ENCODE data around the gene FKBP10. TPM values are rescaled to one million over a fixed set of nuclear protein-coding genes. Genes with fewer than 3 reads are reported as not detected.
A peak's percentile ranks its signal among the peaks of the same experiment; 100 is the strongest.

The FKBP10 gene
- total RNA-seq, 1 experiment from 2014 or later, result 112 TPM

- POLR2A ChIA-PET, result no interaction called here
- TF ChIP-seq, protein P1, sequence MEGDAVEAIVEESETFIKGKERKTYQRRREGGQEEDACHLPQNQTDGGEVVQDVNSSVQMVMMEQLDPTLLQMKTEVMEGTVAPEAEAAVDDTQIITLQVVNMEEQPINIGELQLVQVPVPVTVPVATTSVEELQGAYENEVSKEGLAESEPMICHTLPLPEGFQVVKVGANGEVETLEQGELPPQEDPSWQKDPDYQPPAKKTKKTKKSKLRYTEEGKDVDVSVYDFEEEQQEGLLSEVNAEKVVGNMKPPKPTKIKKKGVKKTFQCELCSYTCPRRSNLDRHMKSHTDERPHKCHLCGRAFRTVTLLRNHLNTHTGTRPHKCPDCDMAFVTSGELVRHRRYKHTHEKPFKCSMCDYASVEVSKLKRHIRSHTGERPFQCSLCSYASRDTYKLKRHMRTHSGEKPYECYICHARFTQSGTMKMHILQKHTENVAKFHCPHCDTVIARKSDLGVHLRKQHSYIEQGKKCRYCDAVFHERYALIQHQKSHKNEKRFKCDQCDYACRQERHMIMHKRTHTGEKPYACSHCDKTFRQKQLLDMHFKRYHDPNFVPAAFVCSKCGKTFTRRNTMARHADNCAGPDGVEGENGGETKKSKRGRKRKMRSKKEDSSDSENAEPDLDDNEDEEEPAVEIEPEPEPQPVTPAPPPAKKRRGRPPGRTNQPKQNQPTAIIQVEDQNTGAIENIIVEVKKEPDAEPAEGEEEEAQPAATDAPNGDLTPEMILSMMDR (IDR thresholded peaks at IDR 0.05; ENCODE audit: insufficient read depth in 1 of 2, low read depth in 1 of 2, low read length in 1 of 2, severe bottlenecking in 1 of 2, unreplicated experiment in 1 of 2), result no peak
- DNase-seq, result no peak
- H3K27me3 Mint-ChIP-seq (ENCODE audit: insufficient read depth, unreplicated experiment), result no peaks in the 10 kb centered on the region
- peak overlapping the region; percentile 67 for H3K27ac Mint-ChIP-seq (ENCODE audit: unreplicated experiment)
- H3K4me1 Mint-ChIP-seq (ENCODE audit: low read depth, unreplicated experiment), result no peaks in the 10 kb centered on the region
- Histone ChIP-seq H3K4me1 (no peaks in the 10 kb centered on the region), H3K9me3 (no peaks in the 10 kb centered on the region), H3K4me3 (ENCODE audit: low read depth, low read length) (no peak overlapping the region), H3K36me3 (ENCODE audit: control insufficient read depth, insufficient read depth, low read length) (peaks cover 1% of the 10 kb centered on the region), H3K27me3 (replicated peaks; ENCODE audit: control insufficient read depth, insufficient read depth, low read length) (no peaks in the 10 kb centered on the region)
- H3K36me3 Mint-ChIP-seq (ENCODE audit: insufficient read depth, unreplicated experiment), result peaks cover 61% of the 10 kb centered on the region
- intact Hi-C loops (cut with micrococcal nuclease; ENCODE audit: unreplicated experiment), result no loop called here
- CTCF ChIA-PET, result no interaction called here
- no peak overlapping the region for H3K4me3 Mint-ChIP-seq (ENCODE audit: unreplicated experiment)
- BruUV-seq (replicated peaks), result no TSS peak
- no peaks in the 10 kb centered on the region for H3K9me3 Mint-ChIP-seq (ENCODE audit: unreplicated experiment)
Observed at GRCh38 chr17:41821776-41822175, 9.0 kb downstream of the FKBP10 start.

DNA sequence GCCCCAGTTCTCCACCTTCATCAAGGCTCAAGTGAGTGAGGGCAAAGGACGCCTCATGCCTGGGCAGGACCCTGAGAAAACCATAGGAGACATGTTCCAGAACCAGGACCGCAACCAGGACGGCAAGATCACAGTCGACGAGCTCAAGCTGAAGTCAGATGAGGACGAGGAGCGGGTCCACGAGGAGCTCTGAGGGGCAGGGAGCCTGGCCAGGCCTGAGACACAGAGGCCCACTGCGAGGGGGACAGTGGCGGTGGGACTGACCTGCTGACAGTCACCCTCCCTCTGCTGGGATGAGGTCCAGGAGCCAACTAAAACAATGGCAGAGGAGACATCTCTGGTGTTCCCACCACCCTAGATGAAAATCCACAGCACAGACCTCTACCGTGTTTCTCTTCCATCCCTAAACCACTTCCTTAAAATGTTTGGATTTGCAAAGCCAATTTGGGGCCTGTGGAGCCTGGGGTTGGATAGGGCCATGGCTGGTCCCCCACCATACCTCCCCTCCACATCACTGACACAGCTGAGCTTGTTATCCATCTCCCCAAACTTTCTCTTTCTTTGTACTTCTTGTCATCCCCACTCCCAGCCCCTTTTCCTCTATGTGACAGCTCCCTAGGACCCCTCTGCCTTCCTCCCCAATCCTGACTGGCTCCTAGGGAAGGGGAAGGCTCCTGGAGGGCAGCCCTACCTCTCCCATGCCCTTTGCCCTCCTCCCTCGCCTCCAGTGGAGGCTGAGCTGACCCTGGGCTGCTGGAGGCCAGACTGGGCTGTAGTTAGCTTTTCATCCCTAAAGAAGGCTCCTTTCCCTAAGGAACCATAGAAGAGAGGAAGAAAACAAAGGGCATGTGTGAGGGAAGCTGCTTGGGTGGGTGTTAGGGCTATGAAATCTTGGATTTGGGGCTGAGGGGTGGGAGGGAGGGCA, 9.7 kb downstream of the FKBP10 start:
- Mint-ChIP-seq H3K27me3 (ENCODE audit: insufficient read depth, unreplicated experiment) (no peaks in the 10 kb centered on the region), H3K4me3 (ENCODE audit: unreplicated experiment) (no peak overlapping the region), H3K27ac (ENCODE audit: unreplicated experiment) (peak overlapping the region; percentile 67), H3K36me3 (ENCODE audit: insufficient read depth, unreplicated experiment) (peaks cover 63% of the 10 kb centered on the region), H3K9me3 (ENCODE audit: unreplicated experiment) (no peaks in the 10 kb centered on the region), H3K4me1 (ENCODE audit: low read depth, unreplicated experiment) (no peaks in the 10 kb centered on the region)
- Histone ChIP-seq H3K27me3 (replicated peaks; ENCODE audit: control insufficient read depth, insufficient read depth, low read length) (no peaks in the 10 kb centered on the region), H3K4me3 (ENCODE audit: low read depth, low read length) (no peak overlapping the region), H3K4me1 (no peaks in the 10 kb centered on the region), H3K9me3 (no peaks in the 10 kb centered on the region), H3K36me3 (ENCODE audit: control insufficient read depth, insufficient read depth, low read length) (peaks cover 1% of the 10 kb centered on the region)
- DNase-seq, result no peak
- TSS peak; percentile 52 for BruUV-seq (replicated peaks)
- CTCF ChIA-PET, result interaction anchor here (0.6 kb wide), 2 partner anchors 110 to 1465 kb away, joined by 3 to 4 read pairs; no protein-coding TSS in a partner anchor
- intact Hi-C loops (cut with micrococcal nuclease; ENCODE audit: unreplicated experiment), result no loop called here
- POLR2A ChIA-PET, result interaction anchor here (0.5 kb wide), 1 partner anchor 13 kb away, joined by 4 read pairs; no protein-coding TSS in a partner anchor
- TF ChIP-seq, protein P1 (IDR thresholded peaks at IDR 0.05; ENCODE audit: insufficient read depth in 1 of 2, low read depth in 1 of 2, low read length in 1 of 2, severe bottlenecking in 1 of 2, unreplicated experiment in 1 of 2), result no peak

- no peak overlapping the region for H3K4me3 Mint-ChIP-seq (ENCODE audit: unreplicated experiment)
- BruUV-seq (replicated peaks), result no TSS peak
- Histone ChIP-seq H3K9me3 (no peaks in the 10 kb centered on the region), H3K27me3 (replicated peaks; ENCODE audit: control insufficient read depth, insufficient read depth, low read length) (no peaks in the 10 kb centered on the region), H3K4me3 (ENCODE audit: low read depth, low read length) (no peak overlapping the region), H3K4me1 (no peaks in the 10 kb centered on the region), H3K36me3 (ENCODE audit: control insufficient read depth, insufficient read depth, low read length) (peaks cover 1% of the 10 kb centered on the region)
- ChIA-PET CTCF (no interaction called here), POLR2A (interaction anchor here (0.6 to 1.5 kb wide), 2 partner anchors 22 to 37 kb away, joined by 3 to 5 read pairs; no protein-coding TSS in a partner anchor)
- H3K27ac Mint-ChIP-seq (ENCODE audit: unreplicated experiment), result peak overlapping the region; percentile 67
- intact Hi-C loops (cut with micrococcal nuclease; ENCODE audit: unreplicated experiment), result no loop called here
- no peak for DNase-seq
- H3K36me3 Mint-ChIP-seq (ENCODE audit: insufficient read depth, unreplicated experiment), result peaks cover 61% of the 10 kb centered on the region
- TF ChIP-seq, protein P1 (IDR thresholded peaks at IDR 0.05; ENCODE audit: insufficient read depth in 1 of 2, low read depth in 1 of 2, low read length in 1 of 2, severe bottlenecking in 1 of 2, unreplicated experiment in 1 of 2), result no peak
- H3K4me1 Mint-ChIP-seq (ENCODE audit: low read depth, unreplicated experiment), result no peaks in the 10 kb centered on the region
- no peaks in the 10 kb centered on the region for H3K9me3 Mint-ChIP-seq (ENCODE audit: unreplicated experiment)
- H3K27me3 Mint-ChIP-seq (ENCODE audit: insufficient read depth, unreplicated experiment), result no peaks in the 10 kb centered on the region
Observed at GRCh38 chr17:41823141-41823524, 10.3 kb downstream of the FKBP10 start.
